Ovary (tissue), 3 donors: ENCODE data around the gene GPSM3.

Experiments used
- EP300 ChIP-seq: sonication (generic); formaldehyde crosslinking; IDR thresholded peaks from one replicate; pipeline ENCODE4 v1.6.1; 2017; ENCODE audit warnings: antibody characterized with exemption
- POLR2A ChIP-seq: fragments of 450-650 bp; IDR thresholded peaks from one replicate; pipeline ENCODE4 v1.6.1; 2017; ENCODE audit warnings: antibody characterized with exemption, mild to moderate bottlenecking, moderate library complexity
- TF ChIP-seq, protein P1 (sequence below), 3 donors: fragments of 450-650 bp in 2 of 3; fragments of 200-600 bp in 1 of 3; IDR thresholded peaks; one replicate each; pipeline versions ENCODE4 v1.5.1 to v1.8.0; 2016 to 2022; ENCODE audit warnings: antibody characterized with exemption in 3 of 3, mild to moderate bottlenecking in 1 of 3
- donor health status: DM: no; HTN: no; CAD: no.

DNA sequence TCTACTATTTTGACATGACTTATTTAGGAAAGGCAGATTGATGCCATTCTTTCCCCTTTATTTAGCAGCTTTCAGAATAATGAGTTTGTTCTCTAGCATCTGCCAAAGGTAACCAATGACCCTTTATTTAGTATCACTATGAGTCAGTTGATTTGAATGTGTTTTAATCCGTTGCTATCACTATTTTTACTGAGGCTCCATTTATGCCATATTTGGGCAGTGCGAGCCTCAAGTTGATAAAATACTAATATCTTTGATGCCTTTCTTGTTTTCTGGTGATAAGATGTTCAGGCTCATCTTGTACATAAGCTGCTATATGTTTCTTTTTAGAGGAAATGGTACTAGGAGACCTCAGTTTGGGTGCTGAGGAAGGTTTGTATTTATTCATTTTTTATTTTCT, 47.0 kb upstream of the GPSM3 start:
- TF ChIP-seq, protein P1, sequence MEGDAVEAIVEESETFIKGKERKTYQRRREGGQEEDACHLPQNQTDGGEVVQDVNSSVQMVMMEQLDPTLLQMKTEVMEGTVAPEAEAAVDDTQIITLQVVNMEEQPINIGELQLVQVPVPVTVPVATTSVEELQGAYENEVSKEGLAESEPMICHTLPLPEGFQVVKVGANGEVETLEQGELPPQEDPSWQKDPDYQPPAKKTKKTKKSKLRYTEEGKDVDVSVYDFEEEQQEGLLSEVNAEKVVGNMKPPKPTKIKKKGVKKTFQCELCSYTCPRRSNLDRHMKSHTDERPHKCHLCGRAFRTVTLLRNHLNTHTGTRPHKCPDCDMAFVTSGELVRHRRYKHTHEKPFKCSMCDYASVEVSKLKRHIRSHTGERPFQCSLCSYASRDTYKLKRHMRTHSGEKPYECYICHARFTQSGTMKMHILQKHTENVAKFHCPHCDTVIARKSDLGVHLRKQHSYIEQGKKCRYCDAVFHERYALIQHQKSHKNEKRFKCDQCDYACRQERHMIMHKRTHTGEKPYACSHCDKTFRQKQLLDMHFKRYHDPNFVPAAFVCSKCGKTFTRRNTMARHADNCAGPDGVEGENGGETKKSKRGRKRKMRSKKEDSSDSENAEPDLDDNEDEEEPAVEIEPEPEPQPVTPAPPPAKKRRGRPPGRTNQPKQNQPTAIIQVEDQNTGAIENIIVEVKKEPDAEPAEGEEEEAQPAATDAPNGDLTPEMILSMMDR (IDR thresholded peaks at IDR 0.05): no peak
- TF ChIP-seq POLR2A: no peak
- no peak for TF ChIP-seq EP300
